PC-9 (cell line): ENCODE results near the gene BAIAP3.

Experiments used
- EZH2 ChIP-seq: fragments of 200-600 bp; sonication (generic); IDR thresholded peaks from 2 replicates; pipeline ENCODE4 v1.8.0; 2017; ENCODE audit warnings: antibody characterized with exemption, low read depth
- TF ChIP-seq, protein P1 (sequence below): fragments of 200-600 bp; sonication (generic); conservative IDR thresholded peaks from 2 replicates; pipeline ENCODE4 v1.6.1; 2017; ENCODE audit warnings: mixed run types, antibody characterized with exemption, mild to moderate bottlenecking, moderate library complexity

- TF ChIP-seq, protein P1, sequence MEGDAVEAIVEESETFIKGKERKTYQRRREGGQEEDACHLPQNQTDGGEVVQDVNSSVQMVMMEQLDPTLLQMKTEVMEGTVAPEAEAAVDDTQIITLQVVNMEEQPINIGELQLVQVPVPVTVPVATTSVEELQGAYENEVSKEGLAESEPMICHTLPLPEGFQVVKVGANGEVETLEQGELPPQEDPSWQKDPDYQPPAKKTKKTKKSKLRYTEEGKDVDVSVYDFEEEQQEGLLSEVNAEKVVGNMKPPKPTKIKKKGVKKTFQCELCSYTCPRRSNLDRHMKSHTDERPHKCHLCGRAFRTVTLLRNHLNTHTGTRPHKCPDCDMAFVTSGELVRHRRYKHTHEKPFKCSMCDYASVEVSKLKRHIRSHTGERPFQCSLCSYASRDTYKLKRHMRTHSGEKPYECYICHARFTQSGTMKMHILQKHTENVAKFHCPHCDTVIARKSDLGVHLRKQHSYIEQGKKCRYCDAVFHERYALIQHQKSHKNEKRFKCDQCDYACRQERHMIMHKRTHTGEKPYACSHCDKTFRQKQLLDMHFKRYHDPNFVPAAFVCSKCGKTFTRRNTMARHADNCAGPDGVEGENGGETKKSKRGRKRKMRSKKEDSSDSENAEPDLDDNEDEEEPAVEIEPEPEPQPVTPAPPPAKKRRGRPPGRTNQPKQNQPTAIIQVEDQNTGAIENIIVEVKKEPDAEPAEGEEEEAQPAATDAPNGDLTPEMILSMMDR: no peak; the same call in 1 of the 2 replicates
- TF ChIP-seq EZH2: no peak
Measured at GRCh38 chr16:1379304-1380076, 46.0 kb downstream of the BAIAP3 start.
